SIG-M5 treated with dmso at 0.1 percent for 504 hours (cell line): ENCODE results near the gene BICD2.
A peak's percentile ranks its signal among the peaks of the same experiment; 100 is the strongest.

Source experiments
- DNase-seq: peaks from one replicate; lab custom pipeline; 2025; ENCODE audit not compliant: unreplicated experiment; lab: John Stamatoyannopoulos, UW

BICD2 gene

GRCh38 chr9:92749071-92749933 is 15.3 kb downstream of the BICD2 start:
- no peak for DNase-seq

GRCh38 chr9:92748233-92748497 is 16.5 kb downstream of the BICD2 start:
- DNase-seq = no peak

GRCh38 chr9:92747459-92748232 is 17.0 kb downstream of the BICD2 start:
- DNase-seq = no peak

DNA sequence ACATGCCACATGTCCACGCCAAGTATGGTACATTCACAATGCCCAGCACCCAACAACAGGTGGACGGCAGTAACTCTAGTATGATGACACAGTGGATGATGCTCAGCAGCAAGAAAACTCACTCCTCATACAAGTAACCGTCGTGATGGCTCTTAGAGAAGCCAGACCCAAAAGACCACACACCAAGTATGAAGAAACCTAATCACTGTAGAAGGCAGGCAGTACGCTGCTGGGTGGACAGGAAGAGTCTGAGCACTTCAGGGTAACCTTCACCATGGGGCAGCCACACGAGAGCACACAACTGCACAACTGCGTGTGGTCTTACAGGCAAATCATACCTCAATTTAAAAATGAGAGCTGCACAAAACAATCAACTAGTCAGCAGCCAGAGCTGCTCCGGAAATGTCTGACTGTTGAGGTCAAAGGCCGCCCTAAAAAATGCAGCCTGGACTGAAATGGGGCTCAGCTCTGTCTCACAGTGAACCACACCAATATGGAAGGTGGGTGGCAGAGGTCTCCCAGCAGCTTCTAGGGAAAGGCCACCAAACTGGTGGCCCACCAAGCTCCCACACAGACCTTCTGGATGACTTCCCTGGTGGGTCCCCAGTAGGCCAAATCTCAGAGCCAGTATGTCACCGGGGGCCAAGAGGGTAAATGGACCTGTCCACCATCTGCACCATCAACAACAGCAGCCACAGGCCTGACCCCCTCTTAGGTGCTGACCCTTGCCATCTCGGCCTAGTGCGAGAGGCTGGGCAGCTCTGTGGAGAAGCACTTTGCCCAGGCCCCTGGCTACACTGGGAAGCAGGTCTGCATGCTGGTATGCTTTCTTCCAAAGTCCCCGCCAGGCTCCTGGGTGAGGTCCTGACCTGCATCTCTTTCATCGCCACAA is 17.8 kb downstream of the BICD2 start:
- DNase-seq = no peak

GRCh38 chr9:92745881-92746280 is 18.8 kb downstream of the BICD2 start:
- no peak for DNase-seq

GRCh38 chr9:92745331-92745730 is 19.3 kb downstream of the BICD2 start:
- no peak for DNase-seq

GRCh38 chr9:92740969-92741368 is 23.7 kb downstream of the BICD2 start:
- DNase-seq = no peak

- DNase-seq = peak; percentile 60
Measured at GRCh38 chr9:92740446-92740961, 24.1 kb downstream of the BICD2 start.

DNA sequence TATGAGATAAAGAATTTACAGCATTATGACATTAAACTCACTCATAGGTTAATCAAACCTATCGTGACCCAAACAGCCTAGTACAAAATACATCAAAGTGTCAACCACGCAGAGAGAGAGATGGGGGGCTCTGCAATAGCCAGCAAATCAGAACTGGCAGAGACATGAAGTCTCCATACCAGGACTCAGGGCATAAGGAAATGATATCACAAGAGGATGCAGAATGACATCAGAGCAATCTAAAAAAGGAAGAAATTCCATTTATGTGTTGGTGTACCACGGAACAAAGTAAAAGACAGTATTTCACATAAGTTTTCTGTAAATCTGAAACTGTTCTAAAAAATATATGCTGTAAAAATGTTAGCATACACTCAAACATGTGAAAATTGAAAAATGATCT is 24.6 kb downstream of the BICD2 start:
- DNase-seq = no peak

DNA sequence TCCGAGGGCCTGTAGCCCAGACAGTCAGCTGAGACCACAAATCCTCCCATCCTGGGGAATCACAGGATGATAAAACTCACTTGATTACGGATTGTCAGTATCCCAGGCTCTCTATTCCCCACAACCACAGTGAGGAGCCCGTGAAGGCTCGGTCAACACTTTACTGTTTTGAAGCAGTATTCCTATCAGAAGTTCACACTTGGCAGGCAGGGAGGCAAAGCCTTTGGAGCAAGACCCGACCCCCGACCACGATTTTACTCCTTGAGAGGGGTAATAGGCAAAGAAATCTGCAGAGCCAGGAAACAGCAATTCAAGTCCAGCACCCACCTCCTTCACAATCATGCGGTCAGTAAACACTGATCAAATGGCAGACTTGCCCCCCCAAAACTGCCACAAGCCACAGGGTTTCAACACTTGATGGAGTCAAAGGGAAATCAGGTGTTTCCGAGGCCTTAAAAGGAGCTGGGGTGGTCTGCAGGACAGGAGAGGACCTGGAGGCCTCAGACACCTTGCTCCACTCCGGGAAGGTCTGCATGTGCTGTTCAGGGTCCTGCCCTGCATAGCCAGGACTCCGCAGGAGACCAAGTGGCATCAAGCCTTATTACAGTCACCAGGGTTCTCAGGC is 25.2 kb downstream of the BICD2 start:
- no peak for DNase-seq

DNA sequence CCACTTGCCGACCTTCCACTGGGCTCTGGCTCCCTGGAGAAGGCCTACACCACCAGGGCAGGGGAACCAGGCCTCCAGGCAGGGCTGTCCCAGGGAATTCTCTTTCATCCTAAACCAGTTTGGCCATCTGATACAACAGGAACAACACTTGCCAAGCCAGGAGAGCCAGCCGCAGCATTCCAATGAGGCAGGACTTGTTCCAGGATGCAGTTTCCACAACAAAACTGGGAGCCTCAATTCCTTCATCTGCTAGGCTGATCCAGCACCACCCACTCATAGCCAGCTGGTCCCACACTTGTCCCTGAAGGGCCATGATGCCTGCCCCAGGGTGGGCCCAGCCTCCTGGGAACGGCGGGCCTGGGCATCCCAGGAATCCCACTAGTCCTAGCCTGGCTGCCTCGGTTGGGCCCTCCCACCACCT is 26.0 kb downstream of the BICD2 start:
- peak; percentile 23 for DNase-seq

GRCh38 chr9:92737611-92738299 is 26.9 kb downstream of the BICD2 start:
- no peak for DNase-seq

GRCh38 chr9:92737216-92737606 is 27.4 kb downstream of the BICD2 start:
- no peak for DNase-seq

- DNase-seq = no peak
Measured at GRCh38 chr9:92736563-92737215, 27.9 kb downstream of the BICD2 start.

DNA sequence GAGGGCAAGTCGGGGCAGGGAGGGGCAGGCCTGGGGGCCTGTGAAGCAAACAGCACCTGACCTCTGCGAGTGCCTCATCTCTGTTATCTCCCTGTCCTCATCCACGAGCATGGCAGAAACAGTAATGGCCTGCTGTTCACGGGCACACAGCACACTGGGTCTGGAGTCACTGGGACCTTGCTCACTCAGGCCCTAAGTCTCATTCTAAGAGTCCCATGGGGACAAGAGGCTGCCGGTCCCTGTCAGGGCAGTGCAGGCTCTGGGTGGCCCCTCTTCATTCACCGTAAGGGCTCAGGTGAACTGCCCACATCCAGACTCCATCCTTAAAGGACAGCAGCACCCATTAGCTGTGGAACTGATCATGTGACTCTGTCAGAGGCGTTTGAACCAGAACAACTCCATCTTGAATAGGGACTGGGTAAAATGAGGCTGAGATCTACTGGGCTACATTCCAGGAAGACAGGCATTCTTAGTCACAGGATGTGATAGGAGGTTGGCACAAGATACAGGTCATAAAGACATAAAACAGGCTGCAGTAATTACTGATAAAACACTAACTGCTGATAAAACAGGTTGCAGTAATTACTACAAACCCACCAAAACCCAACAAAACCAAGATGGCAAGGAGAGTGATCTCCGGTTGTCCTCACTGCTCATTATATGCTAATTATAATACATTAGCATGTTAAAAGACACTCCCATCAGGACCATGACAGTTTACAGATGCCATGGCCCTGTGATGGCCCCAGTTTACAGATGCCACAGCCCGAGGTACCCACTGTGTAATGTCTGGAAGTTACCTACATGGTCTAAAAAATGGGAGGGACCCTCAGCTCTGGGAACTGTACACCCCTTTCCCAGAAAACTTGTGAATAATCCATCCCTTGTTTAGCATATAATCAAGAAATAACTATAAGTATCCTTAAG is 28.7 kb downstream of the BICD2 start:
- DNase-seq = no peak

- DNase-seq = no peak
Measured at GRCh38 chr9:92734931-92735635, 29.6 kb downstream of the BICD2 start.

GRCh38 chr9:92730897-92731296 is 33.7 kb downstream of the BICD2 start:
- DNase-seq = no peak

DNA sequence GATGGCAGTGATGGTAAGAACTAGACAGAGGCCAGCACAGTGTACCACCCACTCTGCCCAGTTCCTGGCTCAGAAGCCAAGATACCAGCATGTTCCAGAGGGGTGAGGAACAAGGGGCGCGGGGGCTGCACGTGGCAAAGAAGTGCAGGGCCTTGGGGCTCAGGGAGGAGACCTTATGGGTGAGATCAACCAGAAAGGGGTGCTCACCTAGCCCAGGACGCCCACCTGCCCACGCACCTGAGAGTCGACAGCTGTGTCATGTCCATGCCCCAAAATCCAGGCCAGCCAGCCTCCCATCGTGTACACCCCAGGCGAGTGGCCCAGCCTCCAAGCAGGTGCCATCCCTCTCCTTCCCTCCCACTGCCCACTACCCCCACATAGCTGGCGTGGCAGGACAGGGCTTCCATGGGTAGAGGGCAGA is 34.9 kb downstream of the BICD2 start:
- no peak for DNase-seq
